ENCODE data around the gene TMEM30A. TPM values are rescaled to one million over a fixed set of nuclear protein-coding genes. Genes with fewer than 3 reads are reported as not detected.

TMEM30A gene
- 126 and 128 TPM in 2 replicates for total RNA-seq

GRCh38 chr6:75284632-75285282 is at the start of gene TMEM30A:
TMEM30A (minus strand) TSS chr6:75284792; CDS start chr6:75284638, 154 bp downstream.
- Histone ChIP-seq H3K4me2 (ENCODE audit: insufficient read depth, low read length) (peak within 1 kb of the TSS; percentile 93), H3K79me2 (ENCODE audit: insufficient read depth, low read length) (peaks cover 55% of the 10 kb centered on the region), H3K9me3 (ENCODE audit: low read depth, low read length) (no peaks in the 10 kb centered on the region), H3K4me3 (ENCODE audit: insufficient read depth, low read length) (peak within 1 kb of the TSS; percentile 99), H3K27me3 (ENCODE audit: insufficient read depth, low read length) (no peaks in the 10 kb centered on the region), H3K27ac (ENCODE audit: low read depth, low read length) (peak within 1 kb of the TSS; percentile 92), H4K20me1 (ENCODE audit: insufficient read depth, low read length) (peaks cover 28% of the 10 kb centered on the region), H2AFZ (ENCODE audit: low read length) (peak within 1 kb of the TSS; percentile 93), H3K4me1 (ENCODE audit: insufficient read depth, low read length) (peaks cover 33% of the 10 kb centered on the region), H3K36me3 (ENCODE audit: insufficient read depth, low read length) (no peaks in the 10 kb centered on the region)
- DNase-seq (ENCODE audit: insufficient read length, low spot score, missing footprints), result peak; percentile 94
- TF ChIP-seq CTCF (IDR thresholded peaks at IDR 0.05; ENCODE audit: extremely low read depth, low read depth, low read length), result no peak

- Histone ChIP-seq H3K36me3 (ENCODE audit: insufficient read depth, low read length) (no peaks in the 10 kb centered on the region), H3K4me2 (ENCODE audit: insufficient read depth, low read length) (no peak overlapping the region), H4K20me1 (ENCODE audit: insufficient read depth, low read length) (no peaks in the 10 kb centered on the region), H3K4me1 (ENCODE audit: insufficient read depth, low read length) (peaks cover 10% of the 10 kb centered on the region), H3K4me3 (ENCODE audit: insufficient read depth, low read length) (no peak overlapping the region), H3K27ac (ENCODE audit: low read depth, low read length) (no peak overlapping the region), H3K9me3 (ENCODE audit: low read depth, low read length) (no peaks in the 10 kb centered on the region), H3K79me2 (ENCODE audit: insufficient read depth, low read length) (no peaks in the 10 kb centered on the region), H2AFZ (ENCODE audit: low read length) (no peak overlapping the region), H3K27me3 (ENCODE audit: insufficient read depth, low read length) (no peaks in the 10 kb centered on the region)
- no peak for DNase-seq (ENCODE audit: insufficient read length, low spot score, missing footprints)
- TF ChIP-seq CTCF (IDR thresholded peaks at IDR 0.05; ENCODE audit: extremely low read depth, low read depth, low read length), result no peak
Observed at GRCh38 chr6:75333676-75334200, 49.1 kb upstream of the TMEM30A start.

GRCh38 chr6:75331151-75331550 is 46.6 kb upstream of the TMEM30A start:
- no peak overlapping the region for H3K4me3 ChIP-seq (ENCODE audit: insufficient read depth, low read length)
- H3K36me3 ChIP-seq (ENCODE audit: insufficient read depth, low read length), result no peaks in the 10 kb centered on the region
- H3K27ac ChIP-seq (ENCODE audit: low read depth, low read length), result no peak overlapping the region
- DNase-seq (ENCODE audit: insufficient read length, low spot score, missing footprints), result no peak
- no peaks in the 10 kb centered on the region for H4K20me1 ChIP-seq (ENCODE audit: insufficient read depth, low read length)
- TF ChIP-seq CTCF (IDR thresholded peaks at IDR 0.05; ENCODE audit: extremely low read depth, low read depth, low read length), result no peak
- no peak overlapping the region for H2AFZ ChIP-seq (ENCODE audit: low read length)
- no peaks in the 10 kb centered on the region for H3K79me2 ChIP-seq (ENCODE audit: insufficient read depth, low read length)
- H3K9me3 ChIP-seq (ENCODE audit: low read depth, low read length), result no peaks in the 10 kb centered on the region
- peaks cover 10% of the 10 kb centered on the region for H3K4me1 ChIP-seq (ENCODE audit: insufficient read depth, low read length)
- no peaks in the 10 kb centered on the region for H3K27me3 ChIP-seq (ENCODE audit: insufficient read depth, low read length)
- no peak overlapping the region for H3K4me2 ChIP-seq (ENCODE audit: insufficient read depth, low read length)

- no peak overlapping the region for H2AFZ ChIP-seq (ENCODE audit: low read length)
- H3K4me2 ChIP-seq (ENCODE audit: insufficient read depth, low read length), result no peak overlapping the region
- TF ChIP-seq CTCF (IDR thresholded peaks at IDR 0.05; ENCODE audit: extremely low read depth, low read depth, low read length), result no peak
- no peaks in the 10 kb centered on the region for H3K9me3 ChIP-seq (ENCODE audit: low read depth, low read length)
- H3K4me1 ChIP-seq (ENCODE audit: insufficient read depth, low read length), result peaks cover 9% of the 10 kb centered on the region
- H3K27ac ChIP-seq (ENCODE audit: low read depth, low read length), result no peak overlapping the region
- H3K36me3 ChIP-seq (ENCODE audit: insufficient read depth, low read length), result no peaks in the 10 kb centered on the region
- H3K27me3 ChIP-seq (ENCODE audit: insufficient read depth, low read length), result no peaks in the 10 kb centered on the region
- no peak for DNase-seq (ENCODE audit: insufficient read length, low spot score, missing footprints)
- H4K20me1 ChIP-seq (ENCODE audit: insufficient read depth, low read length), result no peaks in the 10 kb centered on the region
- no peak overlapping the region for H3K4me3 ChIP-seq (ENCODE audit: insufficient read depth, low read length)
- no peaks in the 10 kb centered on the region for H3K79me2 ChIP-seq (ENCODE audit: insufficient read depth, low read length)
Observed at GRCh38 chr6:75329703-75330102, 45.1 kb upstream of the TMEM30A start.

Data from osteoblast (primary cell).